HepG2 (cell line): Measurements from ENCODE around the gene CLDN4. TPM values are rescaled to one million over a fixed set of nuclear protein-coding genes. Genes with fewer than 3 reads are reported as not detected.

Experiments
- ATAC-seq: fragments of 200-7000 bp; cut with Tn5 transposase; 3 replicates; pipeline ENCODE4 v1.9.1; 2020; ENCODE audit warnings: mild to moderate bottlenecking, moderate library complexity
- BruUV-seq: library from RNA; stranded (reverse); fragments of 400-500 nt; replicated peaks from 2 replicates; lab custom pipeline; 2021; lab: Mats Ljungman, UMichigan
- CTCF ChIA-PET: fragments of 300-600 bp; formaldehyde crosslinking; extraction: SDS; loops from one replicate; lab custom pipeline; 2021; ENCODE audit warnings: low total read pairs, inconsistent platforms, low intra/inter-chr PET ratio; lab: Yijun Ruan, JAX
- POLR2A ChIA-PET: fragments of 350-600 bp; sonication (Branson Sonifier 250); formaldehyde crosslinking; loops from one replicate; lab custom pipeline; 2020; ENCODE audit warnings: antibody characterized with exemption, inconsistent platforms; lab: Yijun Ruan, JAX
- DNase-seq: peaks from one replicate; pipeline ENCODE4 v3.0.0-alpha.2; 2015; ENCODE audit warnings: low spot score
- FAIRE-seq: peaks from 3 replicates; lab custom pipeline; 2011; peaks lifted over from hg19 to GRCh38; lab: Jason Lieb, UNC
- H2AFZ ChIP-seq: one replicate; pipeline ENCODE4 v1.6.1; 2011; ENCODE audit warnings: low read length, inconsistent platforms
- H3K27ac ChIP-seq: fragments of 300-600 bp; 3 replicates; pipeline ENCODE4 v1.8.0; 2011; ENCODE audit warnings: mixed run types, mild to moderate bottlenecking, mixed read lengths, low read length, inconsistent platforms; ENCODE audit not compliant: insufficient read depth; ENCODE audit errors: extremely low read length
- H3K27me3 ChIP-seq, 2 experiments: fragments of 200-600 bp in 1 of 2; 2 replicates in 1 of 2; 3 replicates in 1 of 2; pipeline versions ENCODE4 v1.6.0 to v1.8.0; 2011; ENCODE audit warnings: low read length in 2 of 2, mild to moderate bottlenecking in 2 of 2, moderate library complexity in 2 of 2, inconsistent platforms in 1 of 2; ENCODE audit not compliant: insufficient read depth in 2 of 2, control insufficient read depth in 1 of 2
- H3K36me3 ChIP-seq, 2 experiments: fragments of 200-600 bp in 1 of 2; replicated peaks in 1 of 2; 2 replicates in 1 of 2; 3 replicates in 1 of 2; pipeline versions ENCODE4 v1.5.1 to v1.8.0; 2011; ENCODE audit warnings: low read length in 2 of 2, inconsistent platforms in 1 of 2; ENCODE audit not compliant: insufficient read depth in 2 of 2, control insufficient read depth in 1 of 2
- H3K4me1 ChIP-seq: 2 replicates; pipeline ENCODE4 v1.5.1; 2012; ENCODE audit warnings: low read length, inconsistent platforms; ENCODE audit not compliant: insufficient read depth
- H3K4me2 ChIP-seq: 2 replicates; pipeline ENCODE4 v1.6.0; 2011; ENCODE audit warnings: low read depth, low read length, inconsistent platforms
- H3K4me3 ChIP-seq, 3 experiments: fragments of 200-600 bp in 1 of 3; sonication (generic), shearing (Covaris generic) in 1 of 3; replicated peaks in 1 of 3; 2 replicates each; pipeline ENCODE4 v1.5.1; 2011 to 2016; ENCODE audit warnings: low read length in 3 of 3, inconsistent platforms in 2 of 3, low read depth in 2 of 3, mild to moderate bottlenecking in 2 of 3, control low read depth in 1 of 3, mixed read lengths in 1 of 3; ENCODE audit not compliant: insufficient read depth in 1 of 3
- H3K79me2 ChIP-seq: one replicate; pipeline ENCODE4 v1.6.1; 2011; ENCODE audit warnings: low read length, inconsistent platforms; ENCODE audit not compliant: insufficient read depth
- H3K9ac ChIP-seq: 2 replicates; pipeline ENCODE4 v1.6.0; 2011; ENCODE audit warnings: mild to moderate bottlenecking, low read depth, low read length, inconsistent platforms; ENCODE audit not compliant: insufficient read depth
- H3K9me3 ChIP-seq: 2 replicates; pipeline ENCODE4 v1.5.1; 2012; ENCODE audit warnings: mild to moderate bottlenecking, low read length
- H4K20me1 ChIP-seq: 2 replicates; pipeline ENCODE4 v1.6.0; 2011; ENCODE audit warnings: inconsistent platforms, mild to moderate bottlenecking, low read length, moderate library complexity; ENCODE audit not compliant: insufficient read depth
- HINFP ChIP-seq: sonication (generic); formaldehyde crosslinking; IDR thresholded peaks from 2 replicates; pipeline ENCODE4 v1.4.0; 2020; ENCODE audit warnings: low read depth, mild to moderate bottlenecking, missing genetic modification reagents
- HNF1A ChIP-seq, 2 experiments: sonication (generic) in 1 of 2; formaldehyde crosslinking in 1 of 2; IDR thresholded peaks; 2 replicates each; pipeline versions ENCODE4 v1.4.0 to v1.6.1; 2016 to 2020; ENCODE audit warnings: borderline replicate concordance in 1 of 2, low read depth in 1 of 2, mild to moderate bottlenecking in 1 of 2, missing genetic modification reagents in 1 of 2
- NCOR1 ChIP-seq: fragments of 200-600 bp; sonication (generic); IDR thresholded peaks from 2 replicates; pipeline ENCODE4 v1.7.0; 2017; ENCODE audit warnings: antibody characterized with exemption, low read length, borderline replicate concordance
- NFE2L1 ChIP-seq: sonication (generic); formaldehyde crosslinking; IDR thresholded peaks from 2 replicates; pipeline ENCODE4 v1.4.0; 2020; ENCODE audit warnings: missing genetic modification reagents, mild to moderate bottlenecking, borderline replicate concordance
- NR2C2 ChIP-seq: sonication (generic); formaldehyde crosslinking; IDR thresholded peaks from 2 replicates; pipeline ENCODE4 v1.4.0; 2020; ENCODE audit warnings: missing genetic modification reagents, mild to moderate bottlenecking, moderate library complexity, borderline replicate concordance
- PLSCR1 ChIP-seq: sonication (generic); formaldehyde crosslinking; IDR thresholded peaks from 2 replicates; pipeline ENCODE4 v1.5.0; 2020; ENCODE audit warnings: missing genetic modification reagents, mild to moderate bottlenecking, borderline replicate concordance
- SMAD3 ChIP-seq: sonication (generic); formaldehyde crosslinking; IDR thresholded peaks from 2 replicates; pipeline ENCODE4 v1.4.0; 2020; ENCODE audit warnings: missing genetic modification reagents
- THYN1 ChIP-seq: sonication (generic); formaldehyde crosslinking; IDR thresholded peaks from 2 replicates; pipeline ENCODE4 v1.8.1; 2023; ENCODE audit warnings: low read depth, mild to moderate bottlenecking, moderate library complexity, missing genetic modification reagents, borderline replicate concordance
- ZFP1 ChIP-seq: IDR thresholded peaks from 2 replicates; pipeline ENCODE4 v1.6.1; 2016
- ZMYM3 ChIP-seq: sonication (generic); formaldehyde crosslinking; IDR thresholded peaks from 2 replicates; pipeline ENCODE4 v1.5.1; 2020; ENCODE audit warnings: mild to moderate bottlenecking, missing genetic modification reagents
- ZNF160 ChIP-seq: sonication (generic); formaldehyde crosslinking; IDR thresholded peaks from 2 replicates; pipeline ENCODE4 v1.8.0; 2022; ENCODE audit warnings: mild to moderate bottlenecking, inconsistent platforms, missing genetic modification reagents
- ZNF253 ChIP-seq: sonication (generic); formaldehyde crosslinking; IDR thresholded peaks from 2 replicates; pipeline ENCODE4 v1.8.0; 2022; ENCODE audit warnings: mild to moderate bottlenecking, missing genetic modification reagents, borderline replicate concordance
- ZNF512 ChIP-seq: sonication (generic); formaldehyde crosslinking; IDR thresholded peaks from 2 replicates; pipeline ENCODE4 v1.4.0; 2020; ENCODE audit warnings: mild to moderate bottlenecking, missing genetic modification reagents
- ZNF639 ChIP-seq: conservative IDR thresholded peaks from 2 replicates; pipeline ENCODE4 v1.6.1; 2018; ENCODE audit warnings: missing genetic modification reagents
- WGBS: methylation state at CpG from one replicate; pipeline ENCODE4 v1.1.6; 2017; ENCODE audit warnings: low lambda C conversion rate; 5-methylcytosine and 5-hydroxymethylcytosine counted together
- in situ Hi-C: cut with HindIII; loops from 2 replicates; pipeline ENCODE4 v1.10.0; 2017; ENCODE audit warnings: low pct_unique_long_range_greater_than_20kb; ENCODE audit not compliant: extremely low pct_ligation_motif_present
- intact Hi-C: fragments of 100-400 bp; cut with micrococcal nuclease; formaldehyde crosslinking; loops from one replicate; pipeline ENCODE4 v1.10.0; 2022; ENCODE audit not compliant: unreplicated experiment
- polyA plus RNA-seq, 8 experiments: library from polyadenylated mRNA; depleted of rRNA in 3 of 8; stranded (reverse) in 7 of 8; unstranded in 1 of 8; fragments of >200 nt; fragmentation: Illumina TruSeq in 4 of 8; extraction: Trizol in 4 of 8; gene quantifications; 2 replicates each; pipeline versions ENCODE4 v1.2.1 to v1.2.3, GENCODE V29; 2011 to 2016; ENCODE audit warnings: low read depth in 4 of 8, missing spikeins in 1 of 8, mixed read lengths in 1 of 8; ENCODE audit not compliant: insufficient read depth in 1 of 8
- total RNA-seq, 5 experiments: library from RNA; depleted of rRNA; stranded (reverse); fragments of >200 nt; fragmentation: Illumina TruSeq; extraction: Trizol; gene quantifications; 2 replicates each; pipeline ENCODE4 v1.2.3, GENCODE V29; 2016; ENCODE audit warnings: low read depth in 1 of 5

The CLDN4 gene
- total and polyA plus RNA-seq, 2 of the 13 experiments (the other 11 are each of a cell fraction or from before 2014, with no cell fraction given) = 28.2 to 35.7 TPM

GRCh38 chr7:73820013-73820412 is 10.8 kb upstream of the CLDN4 start:
- ChIA-PET CTCF (no interaction called here), POLR2A (no interaction called here)
- Histone ChIP-seq H3K9me3 (no peaks in the 10 kb centered on the region), H3K4me2 (no peak overlapping the region), H4K20me1 (no peaks in the 10 kb centered on the region), H3K79me2 (no peaks in the 10 kb centered on the region), H3K27ac (no peak overlapping the region), H3K9ac (no peak overlapping the region), H3K36me3 (no peaks in the 10 kb centered on the region), H3K4me3 (no peak overlapping the region), H2AFZ (no peak overlapping the region), H3K4me1 (peaks cover 13% of the 10 kb centered on the region), H3K27me3 (peaks cover 0 to 18% of the 10 kb centered on the region in 2 experiments; a peak in 3 of 5 replicates)
- no peak for ATAC-seq
- 50% methylated on average over 7 of the region's 7 CpGs for WGBS
- no peak for FAIRE-seq
- no peak for DNase-seq
- intact Hi-C loops (no loop called here), in situ Hi-C loops (no loop called here)
- BruUV-seq = no TSS peak
- TF ChIP-seq ZNF253 (no peak), NFE2L1 (CRISPR knock-in tag) (no peak), HINFP (CRISPR knock-in tag) (no peak), PLSCR1 (CRISPR knock-in tag) (no peak), ZFP1 (CRISPR knock-in tag) (no peak), ZNF512 (CRISPR knock-in tag) (no peak), HNF1A (IDR thresholded peaks at IDR 0.05; ENCODE audit: low read depth) (no peak), HNF1A (CRISPR knock-in tag; IDR thresholded peaks at IDR 0.05; ENCODE audit: borderline replicate concordance) (no peak), SMAD3 (no peak), ZNF160 (CRISPR knock-in tag) (no peak), NCOR1 (no peak), NR2C2 (CRISPR knock-in tag) (no peak), THYN1 (CRISPR knock-in tag) (no peak), ZNF639 (CRISPR knock-in tag) (no peak), ZMYM3 (CRISPR knock-in tag) (no peak)
